SIG-M5 treated with dmso at 0.1 percent for 504 hours (cell line): ENCODE results near the gene TLE1.
A peak's percentile ranks its signal among the peaks of the same experiment; 100 is the strongest.
"Not testable (repeated sequence)": the region's sequence is repeated elsewhere in the genome, so short reads cannot be mapped to it uniquely, and the experiment has no call there.

Source experiments
- DNase-seq: peaks from one replicate; lab custom pipeline; 2025; ENCODE audit not compliant: unreplicated experiment; lab: John Stamatoyannopoulos, UW

TLE1 gene

DNA sequence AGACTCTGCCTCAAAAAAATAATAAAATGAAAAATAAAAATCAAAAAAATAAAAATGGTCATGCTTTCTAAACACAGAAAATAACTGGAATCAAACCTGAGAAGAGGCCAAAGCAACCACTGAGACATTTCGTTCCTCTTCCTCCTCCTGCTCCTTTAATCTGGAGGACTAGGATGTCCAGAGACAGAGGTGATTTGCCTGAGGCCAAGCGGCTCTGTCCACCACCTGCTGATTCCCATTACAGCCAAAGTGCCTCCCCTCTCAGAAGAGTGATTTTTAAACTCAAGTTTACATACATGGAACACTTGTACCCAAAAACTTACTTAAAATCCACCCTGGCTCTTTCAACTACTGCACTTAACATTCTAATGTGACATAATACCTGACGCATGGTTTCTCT, 65.6 kb downstream of the TLE1 start:
- DNase-seq: no peak

DNA sequence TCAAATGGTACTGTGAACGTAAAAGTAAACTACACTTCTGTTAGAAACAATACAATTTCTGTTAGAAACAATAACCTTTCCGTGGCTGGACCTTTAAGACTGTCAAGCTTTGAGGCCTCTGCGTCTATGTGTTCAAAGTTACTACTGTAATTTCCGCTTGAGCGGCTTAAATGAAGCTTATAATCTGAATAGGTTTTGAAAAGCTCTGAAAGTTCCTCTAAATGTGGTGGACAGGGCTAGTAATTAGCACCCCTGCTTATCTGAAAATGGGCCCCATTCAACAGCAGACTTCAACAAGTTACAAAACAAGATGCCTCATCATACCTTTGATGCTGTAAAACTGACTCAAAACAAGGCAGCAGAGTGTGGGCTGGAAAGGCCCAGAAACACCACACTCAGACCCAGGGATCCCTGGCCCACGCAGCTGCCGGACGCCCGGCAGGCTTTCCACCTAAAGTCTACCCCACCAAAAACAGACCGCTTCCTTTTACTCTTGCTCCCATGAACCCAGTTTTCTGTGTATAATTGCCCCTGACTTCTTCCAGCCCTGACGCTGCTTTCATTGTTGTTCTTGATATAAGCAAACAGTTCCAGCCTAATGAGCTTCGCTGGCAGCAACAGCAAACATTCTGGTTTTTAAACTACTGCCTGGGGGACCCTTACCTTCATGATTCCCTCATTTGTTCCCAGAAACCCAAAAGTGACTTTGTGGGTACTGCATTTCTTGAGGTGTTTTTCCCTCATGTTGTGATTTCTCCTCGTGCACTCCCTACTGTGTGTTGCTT, 66.7 kb downstream of the TLE1 start:
- DNase-seq: no peak

- no peak for DNase-seq
These were observed 67.5 kb downstream of the TLE1 start for GRCh38 chr9:81621785-81622259.

- DNase-seq: no peak
These were observed 68.2 kb downstream of the TLE1 start for GRCh38 chr9:81621118-81621517.

DNA sequence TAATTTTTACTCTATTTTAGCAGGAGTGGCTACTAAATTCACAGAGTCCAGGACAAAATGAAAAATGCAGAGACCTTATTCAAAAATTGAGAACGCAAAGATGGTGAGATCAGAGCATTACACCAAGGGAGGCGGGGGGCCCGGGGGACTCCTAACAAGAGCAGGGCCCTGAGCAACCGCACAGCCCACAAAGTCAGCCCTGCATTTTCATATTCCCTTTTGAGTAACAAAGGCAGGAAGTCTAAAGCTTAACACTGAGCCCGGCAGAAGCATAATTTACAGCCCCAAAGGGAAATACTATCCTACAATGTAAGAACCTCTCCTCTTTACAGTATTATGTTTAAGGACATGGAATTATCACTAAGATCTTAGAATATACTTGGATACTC, 69.4 kb downstream of the TLE1 start:
- no peak for DNase-seq

GRCh38 chr9:81619353-81620001, 69.9 kb downstream of the TLE1 start:
- no peak for DNase-seq

- no peak for DNase-seq
These were observed 70.4 kb downstream of the TLE1 start for GRCh38 chr9:81618923-81619322.

DNA sequence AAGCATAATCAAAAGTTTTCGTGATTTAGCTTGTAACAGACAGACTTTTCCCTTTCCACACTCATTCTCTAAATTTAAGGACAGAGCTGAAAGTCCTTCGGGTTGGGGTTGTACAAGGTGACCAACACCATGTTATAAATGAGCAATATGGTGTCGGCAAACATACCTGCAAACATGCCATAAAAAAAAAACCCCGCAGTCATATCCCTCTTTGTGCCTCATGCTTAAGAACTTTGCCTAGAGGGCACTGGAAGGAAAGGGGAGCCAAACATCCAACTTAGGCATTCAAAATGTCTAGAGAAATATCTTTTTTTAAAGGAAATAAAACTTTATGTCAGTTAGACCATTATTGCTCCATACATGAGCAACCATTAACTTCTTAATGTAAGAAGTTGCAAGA, 73.2 kb downstream of the TLE1 start:
- DNase-seq: no peak

DNA sequence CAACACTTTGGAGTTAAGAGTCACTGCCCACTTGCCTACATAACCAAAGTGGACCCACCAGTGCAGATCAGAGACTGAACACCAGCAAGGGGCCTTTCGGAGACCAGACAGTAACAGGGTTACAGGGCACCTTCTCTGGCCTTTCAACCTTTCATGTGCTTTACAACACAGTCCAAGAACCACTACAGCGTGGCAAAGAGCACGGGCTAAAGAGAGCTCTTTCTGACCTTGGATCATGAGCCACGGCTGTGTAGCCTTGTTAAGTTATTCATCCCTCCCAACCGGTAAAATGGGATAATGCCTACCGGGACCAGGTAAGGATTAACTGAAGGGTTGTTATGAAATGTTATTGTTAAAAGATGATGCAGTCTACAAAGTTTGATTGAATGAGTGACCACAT, 75.0 kb downstream of the TLE1 start:
- DNase-seq: no peak

DNA sequence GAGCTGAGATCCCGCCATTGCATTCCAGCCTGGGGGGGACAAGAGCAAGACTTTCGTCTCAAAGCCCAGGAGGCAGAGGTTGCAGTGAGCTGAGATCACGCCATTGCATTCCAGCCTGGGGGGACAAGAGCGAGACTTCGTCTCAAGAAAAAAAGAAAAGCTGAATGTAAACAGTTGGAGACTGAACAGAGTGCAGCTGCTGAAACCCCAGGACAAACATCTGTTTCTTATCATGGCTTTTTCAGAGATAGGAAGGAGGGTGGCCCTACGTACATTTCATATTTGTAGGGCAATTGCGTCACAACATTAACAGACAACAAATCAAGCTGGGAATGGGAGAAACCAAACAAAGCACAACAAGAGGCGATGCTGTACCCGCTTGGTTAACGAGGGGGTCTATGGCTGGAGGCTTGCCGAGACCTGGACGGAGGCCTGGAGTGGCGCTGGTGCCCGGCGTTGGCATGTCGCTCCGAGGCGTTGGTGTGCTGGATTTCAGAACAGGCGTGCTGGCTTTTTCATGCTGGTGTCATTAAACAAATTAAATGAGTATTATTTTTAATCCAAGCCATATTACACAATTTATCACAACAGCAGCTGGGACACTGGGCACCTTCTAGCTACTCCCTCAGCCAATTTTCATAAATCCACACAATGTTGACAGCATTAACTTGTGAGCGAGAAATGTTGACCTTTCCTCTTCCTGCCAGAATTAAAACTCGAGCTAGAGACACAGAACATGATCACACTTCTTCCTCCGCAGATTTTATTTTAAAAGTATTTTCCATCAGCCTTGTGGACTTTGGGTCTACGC, 76.1 kb downstream of the TLE1 start:
- DNase-seq: no peak

DNA sequence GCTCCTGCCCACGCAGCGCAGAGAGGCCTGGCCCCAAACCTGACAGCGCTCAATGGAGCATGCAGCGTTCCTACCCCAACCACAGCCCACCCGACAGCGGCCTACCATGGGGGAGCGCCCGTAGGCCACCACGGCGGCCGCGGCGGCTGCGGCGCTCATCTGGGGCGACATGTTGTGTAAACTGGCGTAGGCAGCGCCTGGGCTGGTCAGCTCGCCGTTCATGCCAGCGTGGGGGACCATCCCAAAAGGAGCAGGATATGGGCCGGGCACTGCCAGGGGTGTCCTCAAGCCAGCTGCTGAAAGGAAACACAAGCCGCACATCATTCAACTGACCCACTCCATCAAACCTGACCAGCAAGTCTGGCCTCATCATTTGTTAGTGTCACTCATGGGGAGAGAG, 77.7 kb downstream of the TLE1 start:
- DNase-seq: no peak

GRCh38 chr9:81610740-81611107, 78.6 kb downstream of the TLE1 start:
- no peak for DNase-seq

- DNase-seq: peak; percentile 89
These were observed 79.3 kb downstream of the TLE1 start for GRCh38 chr9:81609782-81610739.

GRCh38 chr9:81608289-81608657, 81.1 kb downstream of the TLE1 start:
- no peak for DNase-seq

- no peak for DNase-seq
These were observed 81.6 kb downstream of the TLE1 start for GRCh38 chr9:81607593-81608288.

- DNase-seq: not testable (repeated sequence)
These were observed 83.1 kb downstream of the TLE1 start for GRCh38 chr9:81606261-81606660.

DNA sequence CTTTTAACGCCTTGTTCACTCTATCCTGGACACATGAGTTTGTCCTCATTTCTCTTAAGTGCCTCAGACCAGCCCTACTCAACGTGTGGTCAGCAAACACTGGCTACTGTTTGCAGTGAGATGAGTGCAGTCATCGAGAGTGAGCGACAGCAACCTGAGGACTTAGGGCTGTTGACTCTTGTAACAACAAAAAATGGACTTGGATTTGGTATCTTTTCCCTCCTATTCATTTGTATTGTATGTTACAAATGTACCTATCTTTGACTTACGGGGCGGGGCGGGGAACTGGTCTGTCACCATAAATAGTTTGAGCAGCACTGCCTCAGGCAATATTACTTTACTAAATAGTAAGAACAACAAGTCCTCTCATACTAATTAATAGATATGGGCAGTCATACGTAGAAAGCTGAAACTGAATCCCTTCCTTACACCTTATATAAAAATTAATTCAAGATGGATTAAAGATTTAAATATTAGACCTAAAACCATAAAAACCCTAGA, 84.1 kb downstream of the TLE1 start:
- DNase-seq: no peak

GRCh38 chr9:81604306-81605169, 84.8 kb downstream of the TLE1 start:
- DNase-seq: no peak
